ENCODE results near the gene STAM2.

Gene STAM2

DNA sequence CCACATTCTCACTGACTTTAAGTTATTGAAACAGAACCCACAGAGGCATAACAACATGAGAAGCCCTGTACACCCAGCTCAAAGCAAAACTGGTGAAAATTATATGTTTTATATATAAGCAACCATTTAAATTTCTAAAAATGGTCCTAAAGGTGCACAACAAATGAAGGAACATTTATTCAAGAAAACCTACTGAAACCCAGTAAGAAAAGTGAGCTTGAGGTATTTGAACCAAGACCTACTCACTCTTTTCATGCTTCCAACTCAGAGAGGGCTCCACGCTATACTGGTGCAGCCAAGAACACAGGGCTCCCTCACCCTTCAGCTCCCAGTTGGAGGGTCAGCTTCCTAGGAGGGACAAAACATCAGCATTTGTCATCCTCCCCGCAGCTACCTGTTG lies 74.6 kb downstream of the STAM2 start:
- no peak for DNase-seq (ENCODE audit: low read depth)
- TF ChIP-seq, protein P1, sequence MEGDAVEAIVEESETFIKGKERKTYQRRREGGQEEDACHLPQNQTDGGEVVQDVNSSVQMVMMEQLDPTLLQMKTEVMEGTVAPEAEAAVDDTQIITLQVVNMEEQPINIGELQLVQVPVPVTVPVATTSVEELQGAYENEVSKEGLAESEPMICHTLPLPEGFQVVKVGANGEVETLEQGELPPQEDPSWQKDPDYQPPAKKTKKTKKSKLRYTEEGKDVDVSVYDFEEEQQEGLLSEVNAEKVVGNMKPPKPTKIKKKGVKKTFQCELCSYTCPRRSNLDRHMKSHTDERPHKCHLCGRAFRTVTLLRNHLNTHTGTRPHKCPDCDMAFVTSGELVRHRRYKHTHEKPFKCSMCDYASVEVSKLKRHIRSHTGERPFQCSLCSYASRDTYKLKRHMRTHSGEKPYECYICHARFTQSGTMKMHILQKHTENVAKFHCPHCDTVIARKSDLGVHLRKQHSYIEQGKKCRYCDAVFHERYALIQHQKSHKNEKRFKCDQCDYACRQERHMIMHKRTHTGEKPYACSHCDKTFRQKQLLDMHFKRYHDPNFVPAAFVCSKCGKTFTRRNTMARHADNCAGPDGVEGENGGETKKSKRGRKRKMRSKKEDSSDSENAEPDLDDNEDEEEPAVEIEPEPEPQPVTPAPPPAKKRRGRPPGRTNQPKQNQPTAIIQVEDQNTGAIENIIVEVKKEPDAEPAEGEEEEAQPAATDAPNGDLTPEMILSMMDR (IDR thresholded peaks at IDR 0.05; ENCODE audit: control insufficient read depth, extremely low read depth, insufficient read depth): no peak
- no peak overlapping the region for H3K4me3 ChIP-seq (ENCODE audit: low read depth, low read length)

DNA sequence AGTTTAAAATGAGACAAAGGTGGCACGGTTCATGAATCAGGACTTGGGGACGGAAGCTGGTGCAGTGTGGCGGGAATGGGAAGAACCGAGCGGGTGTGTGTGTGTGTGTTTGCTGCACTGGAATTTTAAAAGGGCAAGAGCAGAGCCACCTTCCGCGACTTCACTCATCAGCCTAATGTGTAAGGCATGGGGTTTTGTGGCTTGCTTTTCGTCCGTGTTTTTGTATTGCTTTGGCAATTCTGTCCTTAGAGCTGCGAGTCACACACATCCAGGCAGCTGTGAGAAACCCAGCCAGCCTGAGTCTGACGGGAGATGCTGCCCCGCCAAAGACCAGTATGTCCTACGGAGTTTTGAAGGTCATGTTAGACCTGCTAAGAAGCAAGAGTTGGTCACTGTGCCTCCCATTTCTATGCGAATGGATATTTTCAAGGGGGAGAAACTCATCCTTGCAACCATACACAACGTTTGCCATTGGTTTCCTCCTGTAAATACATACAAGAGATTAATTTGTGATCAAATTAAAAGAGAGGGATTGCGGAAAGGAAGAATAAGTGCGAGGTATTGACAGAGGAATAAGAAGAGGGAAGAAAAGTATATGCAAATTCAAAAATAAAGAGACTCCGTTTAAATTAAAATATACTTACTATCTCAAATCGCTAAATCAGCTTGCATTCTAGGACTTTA lies 76.1 kb downstream of the STAM2 start:
- TF ChIP-seq, protein P1 (IDR thresholded peaks at IDR 0.05; ENCODE audit: control insufficient read depth, extremely low read depth, insufficient read depth): no peak
- no peak for DNase-seq (ENCODE audit: low read depth)
- peak overlapping the region; percentile 47 for H3K4me3 ChIP-seq (ENCODE audit: low read depth, low read length)

DNA sequence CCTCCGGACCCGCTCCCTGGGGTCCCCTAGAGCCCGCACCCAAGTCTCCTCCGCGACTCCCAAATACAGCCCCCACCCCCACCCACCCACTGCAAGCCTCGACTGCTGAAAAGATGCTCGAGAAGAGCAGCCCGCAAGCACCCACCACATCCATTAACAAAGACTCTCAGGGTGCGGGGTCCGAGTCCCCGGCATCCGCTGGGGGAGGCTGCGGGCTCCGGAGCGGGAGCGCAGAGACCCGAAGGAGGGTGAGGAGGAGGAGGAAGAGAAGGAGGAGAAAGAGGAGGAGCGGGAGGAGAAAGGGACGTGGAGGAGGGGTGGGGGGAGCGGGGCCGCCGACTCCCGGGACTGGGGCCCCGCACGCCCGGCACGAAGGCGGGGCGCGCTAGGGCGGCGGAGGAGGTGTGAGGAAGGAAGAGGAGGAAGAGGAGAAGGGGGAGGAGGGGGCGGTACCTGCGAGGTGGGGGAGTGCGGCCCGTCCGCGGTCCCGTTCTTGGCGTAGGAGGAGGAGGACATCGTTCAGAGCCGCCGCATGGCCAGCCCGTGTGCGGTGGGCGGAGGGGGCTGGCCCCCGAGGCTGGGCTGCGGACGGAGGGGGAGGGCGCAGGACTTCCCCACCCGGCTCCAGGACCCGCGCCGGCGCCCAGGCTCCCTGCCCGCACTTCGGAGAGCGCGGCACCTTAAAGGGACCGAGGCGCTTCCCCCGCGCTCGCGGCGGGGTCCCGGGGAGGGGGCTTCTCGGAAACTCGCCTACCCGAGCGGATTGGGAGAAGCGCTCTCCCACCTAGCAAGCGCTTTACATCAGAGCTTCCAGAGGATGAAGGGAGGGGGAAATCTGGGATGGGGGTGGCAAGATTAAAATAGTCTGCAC lies 76.8 kb downstream of the STAM2 start, which contains the start of gene CACNB4:
CACNB4 (minus strand) TSS at position 549 of the 871 bp plus-strand sequence.
- TF ChIP-seq, protein P1 (IDR thresholded peaks at IDR 0.05; ENCODE audit: control insufficient read depth, extremely low read depth, insufficient read depth): no peak
- H3K4me3 ChIP-seq (ENCODE audit: low read depth, low read length): peak within 1 kb of the TSS; percentile 47
- no peak for DNase-seq (ENCODE audit: low read depth)

DNA sequence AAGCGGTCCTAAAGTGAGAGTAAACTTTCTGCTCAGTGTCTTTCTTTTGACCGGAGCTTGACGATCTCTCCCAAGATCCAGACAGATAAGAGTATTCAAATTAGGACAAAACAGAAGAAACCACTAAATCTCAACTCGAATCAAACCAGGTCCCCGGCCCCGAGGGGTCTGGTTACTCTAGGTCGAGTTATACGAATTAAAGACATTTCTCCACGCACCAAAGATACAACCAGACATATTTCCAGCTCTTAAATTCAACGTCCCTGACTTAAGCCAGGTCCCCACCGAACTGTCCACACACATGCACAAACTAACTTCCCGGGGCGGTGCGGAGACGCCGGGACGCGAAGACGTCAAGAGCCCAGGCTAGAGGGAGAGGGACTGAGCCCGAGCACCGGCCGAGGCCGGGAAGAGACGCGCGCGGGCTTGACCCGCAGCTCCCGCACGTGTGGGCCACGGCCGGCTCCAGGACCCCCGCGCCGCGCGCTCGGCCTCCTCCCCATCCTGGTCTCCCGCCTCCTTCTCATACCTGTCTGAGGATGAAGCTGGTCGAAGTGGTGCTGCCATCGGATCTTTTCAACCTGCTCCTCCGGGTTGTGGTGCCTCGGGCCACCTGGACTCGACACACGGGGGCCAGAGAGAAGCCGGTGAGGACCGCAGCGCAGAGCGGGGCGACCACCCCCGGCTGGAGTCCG lies 77.6 kb downstream of the STAM2 start:
- no peak for DNase-seq (ENCODE audit: low read depth)
- no peak overlapping the region for H3K4me3 ChIP-seq (ENCODE audit: low read depth, low read length)

DNA sequence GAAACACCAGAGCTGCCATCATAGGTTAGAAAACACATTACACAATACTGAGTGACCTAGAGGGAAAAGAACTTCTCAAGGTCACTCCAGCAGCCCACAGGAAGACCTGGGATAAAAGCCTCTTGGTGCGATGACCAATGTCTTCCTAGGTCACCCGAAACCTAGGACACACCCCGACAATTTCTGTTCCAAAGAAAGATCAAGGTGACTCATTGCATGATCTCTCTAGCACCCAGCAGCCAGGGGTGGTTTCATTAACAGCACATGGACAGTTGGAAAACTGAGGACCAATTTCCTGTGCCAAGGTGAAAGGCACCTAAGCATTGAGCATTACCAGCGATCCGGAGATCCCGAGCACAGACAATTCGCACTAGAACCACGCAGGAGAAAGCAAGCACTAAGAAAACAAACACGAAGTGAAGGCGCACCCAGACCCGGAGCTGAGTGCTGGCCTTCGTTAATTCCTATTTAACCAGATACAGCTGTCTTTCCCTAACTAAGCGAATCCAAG lies 78.2 kb downstream of the STAM2 start:
- DNase-seq (ENCODE audit: low read depth): no peak
- no peak overlapping the region for H3K4me3 ChIP-seq (ENCODE audit: low read depth, low read length)
- TF ChIP-seq, protein P1 (IDR thresholded peaks at IDR 0.05; ENCODE audit: control insufficient read depth, extremely low read depth, insufficient read depth): no peak

More for the DNA sequence above, 77.6 kb downstream of the STAM2 start:
- TF ChIP-seq, protein P1 (IDR thresholded peaks at IDR 0.05; ENCODE audit: control insufficient read depth, extremely low read depth, insufficient read depth): no peak

DNA sequence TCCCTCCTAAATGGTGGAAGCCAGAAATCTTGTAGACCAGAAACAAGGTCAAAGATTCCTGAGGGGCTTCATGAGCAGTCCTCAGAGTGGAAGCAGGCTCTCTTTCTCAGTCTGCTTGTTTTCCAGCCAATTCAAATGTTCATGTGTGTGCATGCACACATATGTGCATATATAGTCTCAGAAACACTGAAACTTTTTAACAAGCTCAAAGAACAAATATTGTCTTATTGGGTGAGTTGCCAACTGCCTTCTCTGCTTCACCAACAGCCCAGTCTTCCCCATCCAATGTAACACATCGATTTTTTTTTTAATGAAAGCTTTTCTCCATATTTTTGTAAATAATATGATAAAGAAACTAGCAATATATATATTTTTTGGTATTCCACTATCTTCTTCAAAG lies 80.4 kb downstream of the STAM2 start:
- H3K4me3 ChIP-seq (ENCODE audit: low read depth, low read length): no peak overlapping the region
- TF ChIP-seq, protein P1 (IDR thresholded peaks at IDR 0.05; ENCODE audit: control insufficient read depth, extremely low read depth, insufficient read depth): no peak

More for the DNA sequence above, 80.4 kb downstream of the STAM2 start:
- peak; percentile 75 for DNase-seq (ENCODE audit: low read depth)

All from LNCaP clone FGC (cell line).